Keratinocyte (primary cell): Measurements from ENCODE around the gene DUSP16. TPM values are rescaled to one million over a fixed set of nuclear protein-coding genes. Genes with fewer than 3 reads are reported as not detected.

Experiments
- DNase-seq: peaks from one replicate; pipeline ENCODE4 v3.0.0-alpha.2; 2011; ENCODE audit warnings: low read depth, missing footprints, low spot score
- FAIRE-seq: peaks from 2 replicates; lab custom pipeline; 2011; peaks lifted over from hg19 to GRCh38; lab: Jason Lieb, UNC
- H2AFZ ChIP-seq: 2 replicates; pipeline ENCODE4 v1.6.0; 2012; ENCODE audit warnings: low read length, control low read depth, inconsistent platforms; ENCODE audit not compliant: control insufficient read depth
- H3K27ac ChIP-seq: 2 replicates; pipeline ENCODE4 v1.5.1; 2011; ENCODE audit warnings: low read length; ENCODE audit not compliant: control insufficient read depth, insufficient read depth
- H3K27me3 ChIP-seq: 3 replicates; pipeline ENCODE4 v1.6.0; 2011; ENCODE audit warnings: low read length; ENCODE audit not compliant: control insufficient read depth, insufficient read depth; ENCODE audit errors: extremely low read depth
- H3K36me3 ChIP-seq, 2 experiments: 2 replicates in 1 of 2; 3 replicates in 1 of 2; pipeline ENCODE4 v1.5.1; 2011; ENCODE audit warnings: low read length in 2 of 2, mild to moderate bottlenecking in 1 of 2; ENCODE audit not compliant: control insufficient read depth in 2 of 2, insufficient read depth in 2 of 2; ENCODE audit errors: extremely low read depth in 1 of 2
- H3K4me1 ChIP-seq: 3 replicates; pipeline ENCODE4 v1.5.1; 2011; ENCODE audit warnings: low read length; ENCODE audit not compliant: control insufficient read depth, insufficient read depth; ENCODE audit errors: extremely low read depth
- H3K4me2 ChIP-seq: 3 replicates; pipeline ENCODE4 v1.6.0; 2011; ENCODE audit warnings: low read depth, low read length; ENCODE audit not compliant: control insufficient read depth, insufficient read depth; ENCODE audit errors: extremely low read depth
- H3K4me3 ChIP-seq, 3 experiments: fragments of 200-600 bp in 1 of 3; sonication (generic) in 1 of 3; 2 replicates in 2 of 3; 3 replicates in 1 of 3; pipeline ENCODE4 v1.5.1; 2011 to 2016; ENCODE audit warnings: low read length in 3 of 3, mild to moderate bottlenecking in 3 of 3, control low read depth in 2 of 3, inconsistent platforms in 1 of 3, low read depth in 1 of 3, mixed read lengths in 1 of 3, mixed run types in 1 of 3, moderate library complexity in 1 of 3; ENCODE audit not compliant: control insufficient read depth in 2 of 3, insufficient read depth in 2 of 3; ENCODE audit errors: extremely low read depth in 1 of 3
- H3K79me2 ChIP-seq: 2 replicates; pipeline ENCODE4 v1.6.0; 2012; ENCODE audit warnings: low read length; ENCODE audit not compliant: control insufficient read depth, insufficient read depth
- H3K9ac ChIP-seq: 3 replicates; pipeline ENCODE4 v1.6.0; 2011; ENCODE audit warnings: low read length; ENCODE audit not compliant: control insufficient read depth, insufficient read depth; ENCODE audit errors: extremely low read depth
- H3K9me1 ChIP-seq: 3 replicates; pipeline ENCODE4 v1.6.0; 2011; ENCODE audit warnings: low read length; ENCODE audit not compliant: control insufficient read depth, insufficient read depth; ENCODE audit errors: extremely low read depth
- H3K9me3 ChIP-seq: 2 replicates; pipeline ENCODE4 v1.5.1; 2012; ENCODE audit warnings: low read depth, low read length; ENCODE audit not compliant: control insufficient read depth
- H4K20me1 ChIP-seq: 3 replicates; pipeline ENCODE4 v1.6.0; 2011; ENCODE audit warnings: low read length; ENCODE audit not compliant: control insufficient read depth, insufficient read depth; ENCODE audit errors: extremely low read depth
- EZH2 ChIP-seq: IDR thresholded peaks from one replicate; pipeline ENCODE4 v1.6.1; 2012; ENCODE audit warnings: inconsistent platforms, mild to moderate bottlenecking, low read length, moderate library complexity
- dilution Hi-C: fragments of 300-500 bp; cut with MboI; formaldehyde crosslinking; loops from one replicate; pipeline ENCODE4 v1.7.0; 2020; ENCODE audit warnings: low sequenced_read_pairs; ENCODE audit not compliant: extremely low pct_ligation_motif_present
- polyA plus RNA-seq, 5 experiments: library from polyadenylated mRNA; depleted of rRNA in 3 of 5; stranded (reverse) in 3 of 5; stranded (forward) in 1 of 5; unstranded in 1 of 5; fragments of >200 nt; gene quantifications; 1 replicate in 1 of 5; 2 replicates in 3 of 5; 3 replicates in 1 of 5; pipeline versions ENCODE4 v1.2.1 to v1.2.3, GENCODE V29; 2011 to 2012; ENCODE audit warnings: missing spikeins in 2 of 5, low read depth in 1 of 5, low replicate concordance in 1 of 5
- TF ChIP-seq, protein P1 (sequence below), 3 experiments: IDR thresholded peaks in 1 of 3; conservative IDR thresholded peaks in 1 of 3; optimal IDR thresholded peaks in 1 of 3; 2 replicates in 2 of 3; 3 replicates in 1 of 3; pipeline versions ENCODE3 to v1.5.1; 2011; ENCODE audit warnings: low read length in 3 of 3, mild to moderate bottlenecking in 3 of 3, moderate library complexity in 2 of 3, control low read depth in 1 of 3, inconsistent platforms in 1 of 3; ENCODE audit not compliant: insufficient read depth in 2 of 3; ENCODE audit errors: extremely low read depth in 1 of 3

Gene DUSP16
- polyA plus RNA-seq, 1 donor (not counting 4 experiments of a cell fraction or from before 2014, with no cell fraction given), result 9.3 TPM

DNA sequence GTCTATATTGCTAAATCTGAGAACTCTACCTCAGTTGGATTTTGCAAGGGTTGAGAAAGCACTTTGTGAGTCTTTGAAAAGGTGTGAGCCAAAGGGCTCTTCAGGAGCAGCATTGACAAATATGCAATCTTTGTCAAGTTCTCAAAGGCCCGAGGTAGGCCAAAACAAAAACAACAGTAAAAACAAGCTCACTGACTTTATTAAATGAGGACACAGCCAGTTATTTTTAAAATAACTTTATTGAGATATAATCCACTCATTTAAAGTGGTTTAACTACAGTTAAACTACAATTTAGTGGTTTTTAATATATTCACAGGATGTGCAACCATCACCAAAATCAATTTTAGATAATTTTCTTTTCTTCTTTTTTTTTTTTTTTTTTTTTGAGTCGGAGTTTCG lies 47.0 kb upstream of the DUSP16 start:
- Histone ChIP-seq H3K9ac (no peak overlapping the region), H3K79me2 (peaks cover 5% of the 10 kb centered on the region), H3K4me2 (no peak overlapping the region), H3K9me3 (no peaks in the 10 kb centered on the region), H2AFZ (no peak overlapping the region), H3K27ac (no peak overlapping the region), H3K27me3 (no peaks in the 10 kb centered on the region), H3K4me1 (peaks cover 43% of the 10 kb centered on the region), H3K9me1 (no peaks in the 10 kb centered on the region), H3K4me3 (no peak overlapping the region), H4K20me1 (no peaks in the 10 kb centered on the region), H3K36me3 (no peaks in the 10 kb centered on the region)
- FAIRE-seq (no peak), DNase-seq (no peak)
- dilution Hi-C loops, result no loop called here
- no peak for TF ChIP-seq EZH2
- TF ChIP-seq, protein P1, sequence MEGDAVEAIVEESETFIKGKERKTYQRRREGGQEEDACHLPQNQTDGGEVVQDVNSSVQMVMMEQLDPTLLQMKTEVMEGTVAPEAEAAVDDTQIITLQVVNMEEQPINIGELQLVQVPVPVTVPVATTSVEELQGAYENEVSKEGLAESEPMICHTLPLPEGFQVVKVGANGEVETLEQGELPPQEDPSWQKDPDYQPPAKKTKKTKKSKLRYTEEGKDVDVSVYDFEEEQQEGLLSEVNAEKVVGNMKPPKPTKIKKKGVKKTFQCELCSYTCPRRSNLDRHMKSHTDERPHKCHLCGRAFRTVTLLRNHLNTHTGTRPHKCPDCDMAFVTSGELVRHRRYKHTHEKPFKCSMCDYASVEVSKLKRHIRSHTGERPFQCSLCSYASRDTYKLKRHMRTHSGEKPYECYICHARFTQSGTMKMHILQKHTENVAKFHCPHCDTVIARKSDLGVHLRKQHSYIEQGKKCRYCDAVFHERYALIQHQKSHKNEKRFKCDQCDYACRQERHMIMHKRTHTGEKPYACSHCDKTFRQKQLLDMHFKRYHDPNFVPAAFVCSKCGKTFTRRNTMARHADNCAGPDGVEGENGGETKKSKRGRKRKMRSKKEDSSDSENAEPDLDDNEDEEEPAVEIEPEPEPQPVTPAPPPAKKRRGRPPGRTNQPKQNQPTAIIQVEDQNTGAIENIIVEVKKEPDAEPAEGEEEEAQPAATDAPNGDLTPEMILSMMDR (optimal IDR thresholded peaks at IDR 0.05 in 1 of 3, IDR thresholded peaks at IDR 0.05 in 1 of 3, conservative IDR thresholded peaks at IDR 0.05 in 1 of 3; ENCODE audit: extremely low read depth in 1 of 3, insufficient read depth in 2 of 3, low read length in 3 of 3), result no peak

DNA sequence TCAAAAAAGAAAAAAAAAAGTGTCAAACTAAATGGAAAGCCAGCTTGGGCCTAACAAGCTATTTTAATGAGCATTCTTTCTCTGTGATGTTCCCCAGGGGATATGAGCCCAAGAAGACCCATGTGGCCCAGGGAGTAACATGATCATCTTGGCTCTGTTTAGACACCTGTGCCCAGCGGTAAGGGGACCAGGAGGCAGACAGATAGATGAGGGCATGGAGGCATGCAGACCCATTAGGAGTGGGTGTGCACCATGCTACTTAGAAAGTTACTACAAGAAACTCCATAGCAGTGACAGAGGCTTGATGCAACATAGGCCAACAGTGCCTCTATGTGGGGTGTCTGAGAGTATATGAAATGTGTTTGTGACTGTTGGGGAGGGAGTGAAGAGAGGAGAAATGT lies 45.9 kb upstream of the DUSP16 start:
- H3K9ac ChIP-seq, result no peak overlapping the region
- no peaks in the 10 kb centered on the region for H3K9me1 ChIP-seq
- FAIRE-seq (no peak), DNase-seq (no peak)
- H2AFZ ChIP-seq, result no peak overlapping the region
- peaks cover 2% of the 10 kb centered on the region for H3K79me2 ChIP-seq
- no peak overlapping the region for H3K4me3 ChIP-seq
- TF ChIP-seq, protein P1 (optimal IDR thresholded peaks at IDR 0.05 in 1 of 3, IDR thresholded peaks at IDR 0.05 in 1 of 3, conservative IDR thresholded peaks at IDR 0.05 in 1 of 3; ENCODE audit: extremely low read depth in 1 of 3, insufficient read depth in 2 of 3, low read length in 3 of 3), result peak; percentile 37 to 59 (median 40)
- no peak for TF ChIP-seq EZH2
- peak overlapping the region; percentile 94 for H3K27ac ChIP-seq
- no peaks in the 10 kb centered on the region for H3K27me3 ChIP-seq
- no peak overlapping the region for H3K4me2 ChIP-seq
- no peaks in the 10 kb centered on the region for H3K9me3 ChIP-seq
- dilution Hi-C loops, result no loop called here
- H4K20me1 ChIP-seq, result no peaks in the 10 kb centered on the region
- H3K4me1 ChIP-seq, result peaks cover 46% of the 10 kb centered on the region
- H3K36me3 ChIP-seq, result no peaks in the 10 kb centered on the region
